GM12878 (cell line): ENCODE results near the gene ADGRL3.

Source experiments
- CBX5 ChIP-seq: sonication (generic); IDR thresholded peaks from 2 replicates; pipeline ENCODE4 v1.6.1; 2016; ENCODE audit warnings: low read depth, moderate library complexity, mild to moderate bottlenecking, inconsistent platforms
- GABPA ChIP-seq: IDR thresholded peaks from 2 replicates; pipeline ENCODE4 v1.6.1; 2014; ENCODE audit warnings: antibody characterized with exemption, low read depth, mild to moderate bottlenecking, inconsistent platforms
- HDAC2 ChIP-seq: fragments of 200-600 bp; sonication (generic); IDR thresholded peaks from 2 replicates; pipeline ENCODE4 v1.6.1; 2017
- IKZF1 ChIP-seq: fragments of 450-650 bp; conservative IDR thresholded peaks from 2 replicates; pipeline ENCODE4 v1.6.1; 2017; ENCODE audit warnings: antibody characterized with exemption, mild to moderate bottlenecking
- TARDBP ChIP-seq: IDR thresholded peaks from 2 replicates; pipeline ENCODE4 v1.6.1; 2016; ENCODE audit warnings: borderline replicate concordance
- TCF3 ChIP-seq: IDR thresholded peaks from 2 replicates; pipeline ENCODE4 v1.6.1; 2012; ENCODE audit warnings: low read depth, mild to moderate bottlenecking, low read length, borderline replicate concordance; ENCODE audit not compliant: insufficient read depth
- TF ChIP-seq, protein P1 (sequence below), 3 experiments: IDR thresholded peaks in 2 of 3; conservative IDR thresholded peaks in 1 of 3; 2 replicates each; pipeline ENCODE4 v1.5.1; 2011; ENCODE audit warnings: low read depth in 3 of 3, low read length in 3 of 3, mild to moderate bottlenecking in 3 of 3, control low read depth in 2 of 3, moderate library complexity in 2 of 3, inconsistent platforms in 1 of 3, mixed read lengths in 1 of 3; ENCODE audit not compliant: control insufficient read depth in 2 of 3, insufficient read depth in 1 of 3; ENCODE audit errors: extremely low read depth in 1 of 3
- TF ChIP-seq, protein P2 (sequence below): IDR thresholded peaks from 2 replicates; pipeline ENCODE4 v1.6.1; 2011; ENCODE audit warnings: mild to moderate bottlenecking, low read depth, low read length, moderate library complexity; ENCODE audit not compliant: insufficient replicate concordance

DNA sequence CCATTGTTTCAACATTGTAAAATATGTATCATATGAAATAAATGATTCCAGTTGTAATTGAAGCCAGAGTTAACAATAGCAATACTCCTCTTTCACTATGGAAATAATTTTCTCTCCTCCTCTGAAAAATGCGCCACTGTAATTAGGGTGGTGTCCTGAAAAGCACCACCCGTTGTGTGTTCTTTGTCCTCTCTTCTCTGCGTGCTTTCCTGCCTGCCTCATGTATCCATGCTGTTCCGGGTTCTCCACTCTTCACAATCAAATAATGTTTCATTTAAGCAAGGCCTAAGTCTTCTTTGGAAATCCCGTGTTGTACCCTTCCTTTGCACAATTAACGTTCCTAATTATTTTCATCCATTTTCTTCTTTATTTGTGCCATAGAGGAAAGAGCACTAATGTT, 293.3 kb downstream of the ADGRL3 start:
- no peak for TF ChIP-seq IKZF1
- TF ChIP-seq TARDBP = no peak
- no peak for TF ChIP-seq TCF3
- TF ChIP-seq, protein P1, sequence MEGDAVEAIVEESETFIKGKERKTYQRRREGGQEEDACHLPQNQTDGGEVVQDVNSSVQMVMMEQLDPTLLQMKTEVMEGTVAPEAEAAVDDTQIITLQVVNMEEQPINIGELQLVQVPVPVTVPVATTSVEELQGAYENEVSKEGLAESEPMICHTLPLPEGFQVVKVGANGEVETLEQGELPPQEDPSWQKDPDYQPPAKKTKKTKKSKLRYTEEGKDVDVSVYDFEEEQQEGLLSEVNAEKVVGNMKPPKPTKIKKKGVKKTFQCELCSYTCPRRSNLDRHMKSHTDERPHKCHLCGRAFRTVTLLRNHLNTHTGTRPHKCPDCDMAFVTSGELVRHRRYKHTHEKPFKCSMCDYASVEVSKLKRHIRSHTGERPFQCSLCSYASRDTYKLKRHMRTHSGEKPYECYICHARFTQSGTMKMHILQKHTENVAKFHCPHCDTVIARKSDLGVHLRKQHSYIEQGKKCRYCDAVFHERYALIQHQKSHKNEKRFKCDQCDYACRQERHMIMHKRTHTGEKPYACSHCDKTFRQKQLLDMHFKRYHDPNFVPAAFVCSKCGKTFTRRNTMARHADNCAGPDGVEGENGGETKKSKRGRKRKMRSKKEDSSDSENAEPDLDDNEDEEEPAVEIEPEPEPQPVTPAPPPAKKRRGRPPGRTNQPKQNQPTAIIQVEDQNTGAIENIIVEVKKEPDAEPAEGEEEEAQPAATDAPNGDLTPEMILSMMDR (IDR thresholded peaks at IDR 0.05 in 2 of 3, conservative IDR thresholded peaks at IDR 0.05 in 1 of 3; ENCODE audit: control insufficient read depth in 2 of 3, extremely low read depth in 1 of 3, insufficient read depth in 1 of 3, low read depth in 3 of 3, low read length in 3 of 3) = no peak
- no peak for TF ChIP-seq GABPA
- TF ChIP-seq, protein P2, sequence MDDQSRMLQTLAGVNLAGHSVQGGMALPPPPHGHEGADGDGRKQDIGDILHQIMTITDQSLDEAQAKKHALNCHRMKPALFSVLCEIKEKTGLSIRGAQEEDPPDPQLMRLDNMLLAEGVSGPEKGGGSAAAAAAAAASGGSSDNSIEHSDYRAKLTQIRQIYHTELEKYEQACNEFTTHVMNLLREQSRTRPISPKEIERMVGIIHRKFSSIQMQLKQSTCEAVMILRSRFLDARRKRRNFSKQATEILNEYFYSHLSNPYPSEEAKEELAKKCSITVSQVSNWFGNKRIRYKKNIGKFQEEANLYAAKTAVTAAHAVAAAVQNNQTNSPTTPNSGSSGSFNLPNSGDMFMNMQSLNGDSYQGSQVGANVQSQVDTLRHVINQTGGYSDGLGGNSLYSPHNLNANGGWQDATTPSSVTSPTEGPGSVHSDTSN = no peak
- TF ChIP-seq CBX5 = no peak
- TF ChIP-seq HDAC2 = no peak
